CD14-positive monocyte (primary cell): Measurements from ENCODE around the gene KCNQ1OT1. TPM values are rescaled to one million over a fixed set of nuclear protein-coding genes. Genes with fewer than 3 reads are reported as not detected.

Source experiments
- DNase-seq, 3 donors: peaks; one replicate each; pipeline ENCODE4 v3.0.0-alpha.2; 2011 to 2022
- H2AFZ ChIP-seq: 2 replicates; pipeline ENCODE4 v1.6.0; 2012; ENCODE audit warnings: mild to moderate bottlenecking, low read depth, low read length, inconsistent platforms; ENCODE audit not compliant: insufficient read depth, poor library complexity, severe bottlenecking
- H3K27ac ChIP-seq, 2 donors: 1 replicate in 1 of 2; 2 replicates in 1 of 2; pipeline ENCODE4 v1.5.1; 2012 to 2013; ENCODE audit warnings: low read length in 2 of 2, control low read depth in 1 of 2, inconsistent platforms in 1 of 2, low read depth in 1 of 2, mild to moderate bottlenecking in 1 of 2
- H3K27me3 ChIP-seq, 2 donors: one replicate each; pipeline versions ENCODE4 v1.6.0 to v1.6.1; 2011 to 2013; ENCODE audit warnings: low read length in 2 of 2; ENCODE audit not compliant: control insufficient read depth in 2 of 2, insufficient read depth in 2 of 2
- H3K36me3 ChIP-seq, 2 donors: replicated peaks in 1 of 2; 1 replicate in 1 of 2; 2 replicates in 1 of 2; pipeline versions ENCODE4 v1.5.1 to v1.6.1; 2012 to 2013; ENCODE audit warnings: low read length in 2 of 2, control low read depth in 1 of 2, inconsistent platforms in 1 of 2, mild to moderate bottlenecking in 1 of 2; ENCODE audit not compliant: insufficient read depth in 2 of 2, control insufficient read depth in 1 of 2
- H3K4me1 ChIP-seq, 2 donors: 1 replicate in 1 of 2; 2 replicates in 1 of 2; pipeline versions ENCODE4 v1.5.1 to v1.6.1; 2012 to 2013; ENCODE audit warnings: low read length in 2 of 2, control low read depth in 1 of 2, inconsistent platforms in 1 of 2, mild to moderate bottlenecking in 1 of 2, moderate library complexity in 1 of 2; ENCODE audit not compliant: insufficient read depth in 2 of 2, control insufficient read depth in 1 of 2
- H3K4me2 ChIP-seq: replicated peaks from 2 replicates; pipeline ENCODE3; 2012; ENCODE audit warnings: low read length, moderate library complexity, mild to moderate bottlenecking; ENCODE audit not compliant: poor library complexity, severe bottlenecking; ENCODE audit errors: extremely low read depth
- H3K4me3 ChIP-seq, 3 experiments: fragments of 200-600 bp in 1 of 3; sonication (generic) in 1 of 3; replicated peaks in 1 of 3; 1 replicate in 2 of 3; 2 replicates in 1 of 3; pipeline ENCODE4 v1.5.1; 2011 to 2013; ENCODE audit warnings: low read length in 3 of 3, mild to moderate bottlenecking in 3 of 3, control low read depth in 2 of 3, low read depth in 2 of 3, inconsistent platforms in 1 of 3, moderate library complexity in 1 of 3
- H3K79me2 ChIP-seq: 2 replicates; pipeline ENCODE4 v1.6.0; 2012; ENCODE audit warnings: mild to moderate bottlenecking, control low read depth, inconsistent platforms, low read length, moderate library complexity; ENCODE audit not compliant: insufficient read depth
- H3K9ac ChIP-seq: 2 replicates; pipeline ENCODE4 v1.6.0; 2017; ENCODE audit warnings: low read length, mild to moderate bottlenecking; ENCODE audit not compliant: insufficient read depth, poor library complexity, severe bottlenecking
- H3K9me3 ChIP-seq, 2 donors: replicated peaks in 1 of 2; 1 replicate in 1 of 2; 2 replicates in 1 of 2; pipeline versions ENCODE4 v1.5.1 to v1.6.1; 2012 to 2013; ENCODE audit warnings: low read length in 2 of 2, control low read depth in 1 of 2; ENCODE audit not compliant: control insufficient read depth in 1 of 2, insufficient read depth in 1 of 2
- H4K20me1 ChIP-seq: 2 replicates; pipeline ENCODE4 v1.6.0; 2012; ENCODE audit warnings: mild to moderate bottlenecking, low read length, control low read depth, moderate library complexity; ENCODE audit not compliant: insufficient read depth
- H3K27ac Mint-ChIP-seq, 7 donors: one replicate each; pipeline ENCODE4 v1.8.0; 2020; ENCODE audit warnings: mild to moderate bottlenecking in 7 of 7, mixed read lengths in 7 of 7, moderate library complexity in 6 of 7, inconsistent platforms in 2 of 7
- H3K27me3 Mint-ChIP-seq, 3 donors: one replicate each; pipeline ENCODE4 v1.8.0; 2021 to 2022; ENCODE audit warnings: low read depth in 3 of 3, mild to moderate bottlenecking in 3 of 3, mixed read lengths in 3 of 3, moderate library complexity in 3 of 3, inconsistent platforms in 1 of 3
- H3K36me3 Mint-ChIP-seq, 2 donors: one replicate each; pipeline ENCODE4 v1.8.0; 2020; ENCODE audit warnings: mixed read lengths in 2 of 2, inconsistent platforms in 1 of 2, mild to moderate bottlenecking in 1 of 2
- H3K4me1 Mint-ChIP-seq: one replicate; pipeline ENCODE4 v1.8.0; 2020; ENCODE audit warnings: mild to moderate bottlenecking, mixed read lengths
- H3K4me3 Mint-ChIP-seq, 2 donors: one replicate each; pipeline ENCODE4 v1.8.0; 2020; ENCODE audit warnings: mild to moderate bottlenecking in 2 of 2, mixed read lengths in 2 of 2, moderate library complexity in 1 of 2
- H3K9me3 Mint-ChIP-seq, 7 donors: one replicate each; pipeline ENCODE4 v1.8.0; 2020 to 2022; ENCODE audit warnings: mixed read lengths in 7 of 7, mild to moderate bottlenecking in 6 of 7, moderate library complexity in 6 of 7, inconsistent platforms in 2 of 7
- CTCF ChIP-seq: fragments of 200-600 bp; IDR thresholded peaks from one replicate; pipeline ENCODE4 v1.8.0; 2022; ENCODE audit warnings: antibody characterized with exemption, mild to moderate bottlenecking
- WGBS: methylation state at CpG from one replicate; pipeline ENCODE4 v1.1.5; 2013; ENCODE audit warnings: missing lambda C conversion rate; ENCODE audit not compliant: insufficient coverage; 5-methylcytosine and 5-hydroxymethylcytosine counted together
- intact Hi-C, 2 donors: fragments of 100-400 bp; cut with micrococcal nuclease; formaldehyde crosslinking; loops; one replicate each; pipeline versions ENCODE4 v1.15.0 to v1.15.1; 2023
- polyA plus RNA-seq, 3 donors: library from polyadenylated mRNA; depleted of rRNA in 1 of 3; unstranded in 2 of 3; stranded (reverse) in 1 of 3; fragments of 300-500 nt in 2 of 3; fragments of >200 nt in 1 of 3; fragmentation: Illumina TruSeq in 2 of 3; gene quantifications; 1 replicate in 2 of 3; 2 replicates in 1 of 3; pipeline ENCODE4 v1.2.3, GENCODE V29; 2012 to 2021

KCNQ1OT1 gene
- polyA plus RNA-seq, 3 donors = 0.01 to 0.04 (median 0.03) TPM

DNA sequence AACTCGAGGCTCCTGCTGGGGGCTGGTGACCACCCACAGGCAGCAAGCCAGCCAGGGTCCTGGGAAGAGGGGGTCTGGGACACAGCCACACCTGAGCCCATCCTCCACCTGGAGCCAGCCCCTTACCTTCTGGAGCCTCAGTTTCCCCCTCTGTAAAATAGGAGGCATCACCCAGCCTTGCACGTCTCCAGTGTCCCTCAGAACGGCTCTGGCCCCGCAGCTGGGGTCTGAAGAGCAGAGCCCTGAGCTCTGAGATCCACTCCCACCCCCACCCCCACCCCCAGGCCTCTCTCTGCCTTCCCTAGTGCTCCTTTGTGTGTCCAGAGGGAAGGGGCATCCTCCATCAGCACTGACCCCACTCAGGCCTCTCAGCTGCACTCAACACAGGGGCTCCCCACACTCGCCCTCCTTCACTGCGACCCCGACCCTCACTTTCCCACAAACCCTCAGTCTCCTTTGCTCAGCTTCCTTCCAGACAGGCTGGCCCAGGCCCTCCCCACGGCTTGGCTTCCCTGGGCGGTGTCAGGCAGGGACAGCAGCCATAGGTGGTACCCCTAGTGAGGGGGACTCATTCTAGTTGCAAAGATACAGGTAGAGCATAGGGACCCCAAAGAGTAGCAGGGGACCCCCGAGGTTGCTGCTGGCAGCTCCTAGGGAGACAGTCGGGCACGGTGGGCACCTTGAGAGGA is 33.3 kb upstream of the KCNQ1OT1 start:
- Histone ChIP-seq H3K4me3 (no peak overlapping the region), H3K4me2 (no peak overlapping the region), H3K9me3 (no peaks in the 10 kb centered on the region), H3K36me3 (no peaks in the 10 kb centered on the region), H3K9ac (no peak overlapping the region), H3K27ac (no peak overlapping the region), H3K4me1 (peaks cover 11 to 14% of the 10 kb centered on the region in 2 donors), H4K20me1 (peaks cover 95% of the 10 kb centered on the region), H3K27me3 (no peaks in the 10 kb centered on the region), H3K79me2 (no peaks in the 10 kb centered on the region), H2AFZ (no peak overlapping the region)
- no peak for DNase-seq
- WGBS = 89% methylated on average over 6 of the region's 12 CpGs
- no peak overlapping the region for H3K27ac Mint-ChIP-seq
- no peak for TF ChIP-seq CTCF
- peaks cover 0 to 3% of the 10 kb centered on the region in 2 donors for H3K36me3 Mint-ChIP-seq
- intact Hi-C loops = no loop called here
- peaks cover 13% of the 10 kb centered on the region for H3K4me1 Mint-ChIP-seq
- no peak overlapping the region for H3K4me3 Mint-ChIP-seq
- H3K27me3 Mint-ChIP-seq = peaks cover 1 to 4% (median 3%) of the 10 kb centered on the region in 3 donors
- peaks cover 0 to 1% (median 0%) of the 10 kb centered on the region in 7 donors for H3K9me3 Mint-ChIP-seq

DNA sequence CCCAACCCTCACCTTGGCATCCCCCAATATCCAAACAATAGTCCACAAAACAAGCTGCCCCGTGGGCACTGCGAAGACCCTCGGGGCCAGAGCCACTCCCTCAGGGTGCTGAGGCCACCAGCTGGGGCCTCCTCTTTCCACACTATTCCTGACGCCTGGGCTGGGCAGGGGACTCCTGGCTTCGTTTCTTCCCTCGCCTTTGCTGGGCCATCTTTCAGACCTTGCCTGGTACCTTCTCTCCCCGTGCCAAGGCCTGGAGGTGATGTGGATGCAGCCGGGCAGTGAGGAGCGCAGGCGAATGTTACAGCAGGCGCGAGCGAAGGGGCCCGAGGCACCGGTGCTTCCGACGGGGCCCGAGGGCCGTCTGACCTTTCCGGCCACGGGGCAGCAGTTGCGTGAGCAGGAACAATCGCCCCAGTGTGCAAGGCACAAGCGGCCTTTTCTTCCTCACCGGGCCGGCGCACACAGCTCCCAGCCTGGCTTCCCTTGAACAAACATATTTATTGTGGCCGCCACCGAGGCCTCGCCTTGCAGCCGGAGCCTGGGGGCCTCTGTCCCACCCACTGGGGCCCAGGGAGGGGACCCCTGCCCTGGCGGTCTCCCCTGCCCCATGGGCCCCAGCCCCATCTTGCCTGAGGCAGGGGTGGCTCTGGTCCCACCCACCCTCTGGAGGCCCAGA is 32.6 kb upstream of the KCNQ1OT1 start:
- no peaks in the 10 kb centered on the region for H3K9me3 ChIP-seq
- H3K9me3 Mint-ChIP-seq = peaks cover 0 to 1% (median 0%) of the 10 kb centered on the region in 7 donors
- whole genome bisulfite sequencing = 98% methylated on average over 26 of the region's 32 CpGs
- no peaks in the 10 kb centered on the region for H3K27me3 ChIP-seq
- peak overlapping the region in 1 of 7 donors; percentile 24 for H3K27ac Mint-ChIP-seq
- H3K4me1 Mint-ChIP-seq = peaks cover 6% of the 10 kb centered on the region
- TF ChIP-seq CTCF = no peak
- H3K79me2 ChIP-seq = no peaks in the 10 kb centered on the region
- H3K36me3 ChIP-seq = no peaks in the 10 kb centered on the region
- H3K36me3 Mint-ChIP-seq = peaks cover 0 to 6% of the 10 kb centered on the region in 2 donors
- peaks cover 90% of the 10 kb centered on the region for H4K20me1 ChIP-seq
- no peak overlapping the region for H2AFZ ChIP-seq
- H3K27ac ChIP-seq = no peak overlapping the region
- peaks cover 3% of the 10 kb centered on the region in 3 donors for H3K27me3 Mint-ChIP-seq
- no peak overlapping the region for H3K9ac ChIP-seq
- DNase-seq = no peak
- no peak overlapping the region for H3K4me3 Mint-ChIP-seq
- H3K4me2 ChIP-seq = no peak overlapping the region
- peaks cover 5 to 7% of the 10 kb centered on the region in 2 donors for H3K4me1 ChIP-seq
- H3K4me3 ChIP-seq = no peak overlapping the region
- intact Hi-C loops = no loop called here
